ENCODE measurements around the gene KEAP1.

DNA sequence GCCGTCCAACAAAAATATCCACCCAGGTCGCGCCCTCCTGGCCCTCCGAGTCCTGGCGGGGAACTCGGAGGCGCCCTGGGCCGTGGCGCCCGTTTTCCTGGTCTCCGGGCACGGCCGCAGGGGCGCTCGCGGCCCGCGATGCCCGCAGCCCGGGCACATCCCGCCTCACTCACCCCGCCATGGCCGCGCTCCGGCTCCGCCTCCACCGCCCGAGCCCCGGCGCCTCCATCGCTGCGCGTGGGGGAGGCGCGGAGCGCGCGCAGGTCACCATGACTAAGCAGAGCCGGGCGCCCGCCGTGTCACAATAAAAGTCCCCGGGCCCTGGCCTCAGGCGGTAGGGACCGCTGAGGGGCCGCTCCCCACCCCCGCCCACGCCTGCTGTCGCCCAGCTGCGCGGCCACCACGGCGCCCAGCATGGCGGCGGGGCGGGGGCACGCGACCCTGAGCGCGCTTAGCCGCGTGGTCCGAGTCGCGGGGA lies 593 bp downstream of the KEAP1 start:
- TF ChIP-seq GABPA (IDR thresholded peaks at IDR 0.05; ENCODE audit: low read depth) (no peak), POLR2AphosphoS5 (IDR thresholded peaks at IDR 0.05; ENCODE audit: low read depth) (peak; percentile 75), SPI1 (IDR thresholded peaks at IDR 0.05; ENCODE audit: borderline replicate concordance, low read depth) (no peak)
- TF ChIP-seq, protein P1, sequence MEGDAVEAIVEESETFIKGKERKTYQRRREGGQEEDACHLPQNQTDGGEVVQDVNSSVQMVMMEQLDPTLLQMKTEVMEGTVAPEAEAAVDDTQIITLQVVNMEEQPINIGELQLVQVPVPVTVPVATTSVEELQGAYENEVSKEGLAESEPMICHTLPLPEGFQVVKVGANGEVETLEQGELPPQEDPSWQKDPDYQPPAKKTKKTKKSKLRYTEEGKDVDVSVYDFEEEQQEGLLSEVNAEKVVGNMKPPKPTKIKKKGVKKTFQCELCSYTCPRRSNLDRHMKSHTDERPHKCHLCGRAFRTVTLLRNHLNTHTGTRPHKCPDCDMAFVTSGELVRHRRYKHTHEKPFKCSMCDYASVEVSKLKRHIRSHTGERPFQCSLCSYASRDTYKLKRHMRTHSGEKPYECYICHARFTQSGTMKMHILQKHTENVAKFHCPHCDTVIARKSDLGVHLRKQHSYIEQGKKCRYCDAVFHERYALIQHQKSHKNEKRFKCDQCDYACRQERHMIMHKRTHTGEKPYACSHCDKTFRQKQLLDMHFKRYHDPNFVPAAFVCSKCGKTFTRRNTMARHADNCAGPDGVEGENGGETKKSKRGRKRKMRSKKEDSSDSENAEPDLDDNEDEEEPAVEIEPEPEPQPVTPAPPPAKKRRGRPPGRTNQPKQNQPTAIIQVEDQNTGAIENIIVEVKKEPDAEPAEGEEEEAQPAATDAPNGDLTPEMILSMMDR (IDR thresholded peaks at IDR 0.05; ENCODE audit: insufficient read depth, low read length): no peak
- TF ChIP-seq, protein P2, sequence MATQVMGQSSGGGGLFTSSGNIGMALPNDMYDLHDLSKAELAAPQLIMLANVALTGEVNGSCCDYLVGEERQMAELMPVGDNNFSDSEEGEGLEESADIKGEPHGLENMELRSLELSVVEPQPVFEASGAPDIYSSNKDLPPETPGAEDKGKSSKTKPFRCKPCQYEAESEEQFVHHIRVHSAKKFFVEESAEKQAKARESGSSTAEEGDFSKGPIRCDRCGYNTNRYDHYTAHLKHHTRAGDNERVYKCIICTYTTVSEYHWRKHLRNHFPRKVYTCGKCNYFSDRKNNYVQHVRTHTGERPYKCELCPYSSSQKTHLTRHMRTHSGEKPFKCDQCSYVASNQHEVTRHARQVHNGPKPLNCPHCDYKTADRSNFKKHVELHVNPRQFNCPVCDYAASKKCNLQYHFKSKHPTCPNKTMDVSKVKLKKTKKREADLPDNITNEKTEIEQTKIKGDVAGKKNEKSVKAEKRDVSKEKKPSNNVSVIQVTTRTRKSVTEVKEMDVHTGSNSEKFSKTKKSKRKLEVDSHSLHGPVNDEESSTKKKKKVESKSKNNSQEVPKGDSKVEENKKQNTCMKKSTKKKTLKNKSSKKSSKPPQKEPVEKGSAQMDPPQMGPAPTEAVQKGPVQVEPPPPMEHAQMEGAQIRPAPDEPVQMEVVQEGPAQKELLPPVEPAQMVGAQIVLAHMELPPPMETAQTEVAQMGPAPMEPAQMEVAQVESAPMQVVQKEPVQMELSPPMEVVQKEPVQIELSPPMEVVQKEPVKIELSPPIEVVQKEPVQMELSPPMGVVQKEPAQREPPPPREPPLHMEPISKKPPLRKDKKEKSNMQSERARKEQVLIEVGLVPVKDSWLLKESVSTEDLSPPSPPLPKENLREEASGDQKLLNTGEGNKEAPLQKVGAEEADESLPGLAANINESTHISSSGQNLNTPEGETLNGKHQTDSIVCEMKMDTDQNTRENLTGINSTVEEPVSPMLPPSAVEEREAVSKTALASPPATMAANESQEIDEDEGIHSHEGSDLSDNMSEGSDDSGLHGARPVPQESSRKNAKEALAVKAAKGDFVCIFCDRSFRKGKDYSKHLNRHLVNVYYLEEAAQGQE (IDR thresholded peaks at IDR 0.05; ENCODE audit: insufficient replicate concordance, low read depth): peak; percentile 66

All from HL-60 (cell line).